GM13976 (cell line): Measurements from ENCODE around the gene SULT1C2.

Source experiments
- DNase-seq: peaks from one replicate; pipeline ENCODE4 v3.0.0; 2012; ENCODE audit warnings: low spot score
- in situ Hi-C: fragments of 300-500 bp; cut with MboI; formaldehyde crosslinking; loops from one replicate; pipeline ENCODE4 v1.12.0; 2022; ENCODE audit warnings: low sequenced_read_pairs, mixed read lengths, inconsistent platforms; ENCODE audit not compliant: unreplicated experiment
- TF ChIP-seq, protein P1 (sequence below): IDR thresholded peaks from 2 replicates; pipeline ENCODE4 v1.5.1; 2012; ENCODE audit warnings: borderline replicate concordance, mild to moderate bottlenecking; ENCODE audit not compliant: insufficient read depth; ENCODE audit errors: extremely low read depth, missing control alignments, control extremely low read depth

SULT1C2 gene

DNA sequence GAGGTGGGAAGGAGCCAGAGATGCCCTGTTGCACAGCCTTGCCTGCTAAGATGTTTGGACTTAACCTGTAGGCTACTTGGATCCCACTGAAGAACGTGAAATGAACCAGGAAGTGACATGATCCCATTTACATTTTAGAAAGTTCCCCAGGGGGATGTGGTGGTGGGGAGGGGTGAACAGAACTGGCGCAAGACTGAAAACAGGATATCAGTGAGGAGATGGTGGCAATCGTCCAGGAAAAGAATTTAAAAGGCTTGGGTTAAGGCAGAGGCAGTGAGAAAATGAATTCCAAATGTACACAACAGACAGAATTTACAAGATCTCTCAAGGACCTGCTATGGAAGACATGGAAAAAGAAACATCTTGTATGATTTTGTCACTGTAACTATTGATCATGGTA is 42.3 kb downstream of the SULT1C2 start:
- TF ChIP-seq, protein P1, sequence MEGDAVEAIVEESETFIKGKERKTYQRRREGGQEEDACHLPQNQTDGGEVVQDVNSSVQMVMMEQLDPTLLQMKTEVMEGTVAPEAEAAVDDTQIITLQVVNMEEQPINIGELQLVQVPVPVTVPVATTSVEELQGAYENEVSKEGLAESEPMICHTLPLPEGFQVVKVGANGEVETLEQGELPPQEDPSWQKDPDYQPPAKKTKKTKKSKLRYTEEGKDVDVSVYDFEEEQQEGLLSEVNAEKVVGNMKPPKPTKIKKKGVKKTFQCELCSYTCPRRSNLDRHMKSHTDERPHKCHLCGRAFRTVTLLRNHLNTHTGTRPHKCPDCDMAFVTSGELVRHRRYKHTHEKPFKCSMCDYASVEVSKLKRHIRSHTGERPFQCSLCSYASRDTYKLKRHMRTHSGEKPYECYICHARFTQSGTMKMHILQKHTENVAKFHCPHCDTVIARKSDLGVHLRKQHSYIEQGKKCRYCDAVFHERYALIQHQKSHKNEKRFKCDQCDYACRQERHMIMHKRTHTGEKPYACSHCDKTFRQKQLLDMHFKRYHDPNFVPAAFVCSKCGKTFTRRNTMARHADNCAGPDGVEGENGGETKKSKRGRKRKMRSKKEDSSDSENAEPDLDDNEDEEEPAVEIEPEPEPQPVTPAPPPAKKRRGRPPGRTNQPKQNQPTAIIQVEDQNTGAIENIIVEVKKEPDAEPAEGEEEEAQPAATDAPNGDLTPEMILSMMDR = no peak
- no peak for DNase-seq
- in situ Hi-C loops = no loop called here

DNA sequence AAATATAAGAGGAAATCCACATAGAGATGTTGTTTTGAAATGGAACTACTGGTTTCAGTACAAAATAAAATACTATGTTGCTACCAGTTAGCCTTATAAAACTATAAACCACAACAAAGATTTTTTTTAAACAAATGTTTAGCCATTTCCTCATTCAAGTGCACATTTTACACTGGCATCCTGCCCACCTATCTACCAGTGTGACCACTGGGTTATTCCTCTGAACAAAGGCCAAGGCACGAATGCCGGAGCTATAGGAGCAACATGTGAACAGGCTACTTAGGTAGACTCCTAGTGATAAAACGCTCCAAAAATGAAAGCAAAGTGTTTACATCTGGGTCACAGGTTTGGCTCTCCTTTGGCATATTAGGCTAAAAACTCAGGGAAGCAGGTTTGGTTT is 57.3 kb downstream of the SULT1C2 start:
- no peak for DNase-seq
- TF ChIP-seq, protein P1 = no peak
- in situ Hi-C loops = no loop called here

DNA sequence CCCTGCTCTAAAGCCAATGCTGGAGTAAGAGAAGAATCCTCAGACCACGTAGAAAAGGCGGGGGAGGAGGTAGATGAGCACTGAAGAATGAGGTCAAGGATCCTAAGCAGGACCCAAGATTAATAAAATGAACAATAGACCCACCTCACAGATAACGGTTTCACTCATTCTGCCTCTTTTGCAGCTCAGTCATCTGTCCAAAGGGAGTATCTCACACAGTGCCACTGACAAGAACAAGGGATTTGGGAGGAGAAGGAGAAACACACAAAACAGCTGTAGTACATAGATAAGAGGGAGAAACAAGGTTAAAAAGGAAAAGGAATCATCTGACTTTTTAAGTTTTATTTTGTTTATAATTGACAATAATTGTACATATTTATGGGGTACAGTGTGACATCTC is 58.1 kb downstream of the SULT1C2 start:
- in situ Hi-C loops = no loop called here
- TF ChIP-seq, protein P1 = no peak
- DNase-seq = no peak

DNA sequence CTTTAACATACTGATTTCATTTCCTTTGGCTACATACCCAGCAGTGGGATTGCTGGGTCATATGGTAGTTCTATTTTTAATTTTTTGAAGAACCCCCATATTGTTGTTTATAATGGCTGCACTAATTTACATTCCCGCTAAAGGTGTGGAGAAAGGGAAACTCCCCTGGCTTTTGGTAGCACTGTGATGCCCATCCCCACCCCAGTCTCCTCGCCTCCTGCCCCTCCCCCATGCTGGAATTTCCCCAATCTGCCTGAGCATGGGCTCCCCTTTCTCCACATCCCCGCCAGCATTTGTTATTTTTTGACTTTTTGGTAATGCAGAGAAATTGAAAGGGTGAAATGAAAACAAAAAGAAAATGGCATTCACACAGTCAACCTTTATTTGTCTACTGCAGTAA is 59.1 kb downstream of the SULT1C2 start:
- no peak for DNase-seq
- TF ChIP-seq, protein P1 = no peak
- in situ Hi-C loops = no loop called here

DNA sequence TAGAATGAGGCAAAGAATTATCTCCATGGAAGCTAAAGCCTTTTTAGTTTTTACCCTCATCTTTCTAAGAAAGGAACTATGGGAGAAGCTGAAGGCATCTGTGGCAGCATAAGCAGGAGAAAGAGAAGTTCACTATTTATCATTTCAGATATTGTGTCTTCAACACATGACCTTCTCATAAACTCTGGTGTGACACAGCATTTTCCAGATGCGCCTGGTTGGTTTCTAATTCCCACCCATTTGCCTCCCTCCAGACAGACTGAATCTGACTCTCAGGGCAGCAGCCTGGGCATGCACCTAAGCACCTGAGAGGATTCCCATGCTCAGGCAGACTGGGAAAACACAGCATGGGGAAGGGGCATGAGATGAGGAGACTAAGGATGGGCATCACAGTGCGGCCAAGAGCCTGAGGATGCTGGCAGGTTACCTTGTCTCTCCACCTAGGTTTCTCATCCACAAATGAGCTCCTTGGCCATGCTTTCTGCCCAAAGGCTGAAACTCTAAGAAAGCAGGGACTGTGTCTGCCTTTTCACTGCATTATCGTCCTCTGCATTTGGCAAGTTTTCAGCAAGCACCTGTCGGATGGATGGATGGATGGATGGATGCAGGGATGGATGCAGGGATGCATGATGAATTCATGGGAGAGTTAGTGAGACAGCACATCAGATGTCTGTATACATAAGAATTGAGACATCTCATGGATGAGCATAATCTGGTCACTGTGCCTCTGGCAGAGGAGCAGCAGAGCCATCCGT is 60.3 kb downstream of the SULT1C2 start:
- DNase-seq = no peak
- in situ Hi-C loops = no loop called here
- TF ChIP-seq, protein P1 = no peak

DNA sequence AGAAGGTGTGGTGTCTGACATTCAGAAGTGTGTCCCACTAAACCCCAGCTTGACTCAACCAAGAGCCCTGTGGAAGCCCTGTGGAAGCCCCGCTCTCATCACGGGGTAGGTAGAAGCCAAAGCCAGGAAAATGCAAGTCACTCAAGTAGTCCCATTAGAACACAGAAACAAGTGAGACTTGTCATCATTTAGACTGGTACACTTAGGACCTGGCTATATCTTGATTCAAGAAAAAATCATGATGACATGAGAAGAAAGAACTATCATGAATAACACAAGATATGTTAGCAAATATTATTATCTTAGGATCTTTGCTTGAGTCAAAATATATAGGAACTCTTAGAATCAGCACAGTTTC is 60.9 kb downstream of the SULT1C2 start:
- in situ Hi-C loops = no loop called here
- TF ChIP-seq, protein P1 = no peak
- no peak for DNase-seq
